HG03095 (cell line): Measurements from ENCODE around the gene PLK3.
A peak's percentile ranks its signal among the peaks of the same experiment; 100 is the strongest.
"Not testable (repeated sequence)": the region's sequence is repeated elsewhere in the genome, so short reads cannot be mapped to it uniquely, and the experiment has no call there.

Source experiments
- ATAC-seq: cut with Tn5 transposase; IDR thresholded peaks from one replicate; pipeline ENCODE4 v1.9.1; 2021; ENCODE audit warnings: moderate library complexity; ENCODE audit not compliant: unreplicated experiment

PLK3 gene

GRCh38 chr1:44799770-44800584 lies at the start of gene PLK3:
TSS of gene PLK3 (plus strand) at chr1:44800377. CDS start at chr1:44800464, 87 bp downstream.
- ATAC-seq: peak; percentile 80

GRCh38 chr1:44757420-44757819 lies 42.8 kb upstream of the PLK3 start:
- no peak for ATAC-seq

DNA sequence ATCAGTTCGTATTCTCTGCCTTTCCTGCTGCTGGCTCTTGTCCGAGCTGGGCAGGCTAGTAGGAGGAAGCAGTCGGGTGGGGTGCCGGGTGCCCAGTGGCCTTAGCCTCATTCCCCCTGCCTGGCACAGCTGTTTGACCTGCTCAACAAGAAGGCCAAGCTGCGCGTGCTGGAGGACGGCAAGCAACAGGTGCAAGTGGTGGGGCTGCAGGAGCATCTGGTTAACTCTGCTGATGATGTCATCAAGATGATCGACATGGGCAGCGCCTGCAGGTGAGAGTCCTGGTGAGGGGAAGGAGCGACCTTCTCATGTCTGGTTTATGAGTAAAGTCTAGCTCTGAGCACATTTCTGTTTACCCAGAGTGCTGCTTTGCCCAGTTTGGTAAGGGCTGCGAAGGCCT lies 41.1 kb upstream of the PLK3 start:
- no peak for ATAC-seq

DNA sequence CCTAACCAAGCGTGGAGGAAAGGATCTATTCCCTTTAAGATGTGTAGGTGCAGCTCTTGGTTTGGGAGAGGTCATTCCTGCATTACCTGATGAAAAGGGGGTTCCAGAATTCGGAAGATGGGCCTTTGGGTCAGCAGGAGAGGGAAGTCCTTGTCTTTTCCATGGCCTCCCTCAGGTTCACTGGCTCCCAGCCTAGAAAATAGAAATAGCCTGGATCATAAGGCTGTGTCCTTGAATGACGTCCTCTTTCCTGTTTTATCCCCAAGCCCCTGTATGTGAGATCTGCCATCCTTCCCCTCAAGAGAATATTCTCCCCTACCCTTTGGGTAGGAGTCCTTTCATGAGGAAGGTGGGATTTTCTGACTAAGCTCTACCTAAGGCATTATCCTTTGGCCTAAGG lies 39.3 kb upstream of the PLK3 start:
- ATAC-seq: no peak

GRCh38 chr1:44766421-44766820 lies 33.8 kb upstream of the PLK3 start:
- ATAC-seq: not testable (repeated sequence)

GRCh38 chr1:44775078-44775929 lies 24.9 kb upstream of the PLK3 start, which contains the start of gene RPS8:
TSS of gene RPS8 (plus strand) at chr1:44775540. CDS start at chr1:44775597, 57 bp downstream.
- ATAC-seq: peak; percentile 74

- ATAC-seq: no peak
Measured at GRCh38 chr1:44775930-44776729, 24.0 kb upstream of the PLK3 start.

GRCh38 chr1:44776730-44777068 lies 23.5 kb upstream of the PLK3 start:
- no peak for ATAC-seq

- ATAC-seq: no peak
Measured at GRCh38 chr1:44777547-44777946, 22.6 kb upstream of the PLK3 start.

GRCh38 chr1:44777969-44778635 lies 22.1 kb upstream of the PLK3 start:
- no peak for ATAC-seq

DNA sequence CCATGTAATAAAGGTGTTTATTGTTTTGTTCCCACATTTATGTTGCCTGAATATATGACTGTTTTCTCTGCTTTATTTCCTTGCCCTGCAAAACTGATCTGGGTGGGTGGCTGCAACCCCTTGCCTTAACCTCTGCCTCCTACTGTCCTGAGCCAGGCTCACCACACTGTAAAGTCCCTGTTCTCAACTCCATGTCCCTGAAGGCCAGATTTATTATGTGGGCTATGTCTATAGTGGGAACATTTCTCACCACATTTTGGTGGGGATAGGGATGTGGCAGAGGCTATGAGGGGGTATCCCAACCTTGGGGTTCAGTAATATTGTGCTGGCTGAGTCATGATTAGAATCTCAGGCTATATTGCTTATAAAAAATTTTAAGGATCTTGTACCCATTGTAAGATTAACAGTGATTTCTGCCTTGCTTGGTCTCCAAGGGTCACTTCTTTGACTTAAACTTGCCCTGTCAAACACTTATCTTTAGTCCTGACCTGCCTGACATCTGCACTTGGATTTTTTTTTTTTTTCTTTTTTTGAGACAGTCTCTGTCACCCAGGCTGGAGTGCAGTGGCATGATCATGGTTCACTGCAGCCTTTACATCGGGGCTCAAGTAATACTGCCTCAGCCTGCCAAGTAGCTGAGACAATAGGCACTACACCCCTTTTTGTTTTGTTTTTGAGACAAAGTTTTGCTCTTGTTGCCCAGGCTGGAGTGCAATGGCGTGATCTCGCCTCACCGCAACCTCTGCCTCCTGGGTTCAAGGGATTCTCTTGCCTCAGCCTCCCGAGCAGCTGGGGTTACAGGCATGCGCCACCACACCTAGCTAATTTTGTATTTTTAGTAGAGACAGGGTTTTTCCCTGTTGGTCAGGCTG lies 21.2 kb upstream of the PLK3 start:
- ATAC-seq: no peak

- no peak for ATAC-seq
Measured at GRCh38 chr1:44780583-44781121, 19.5 kb upstream of the PLK3 start.

DNA sequence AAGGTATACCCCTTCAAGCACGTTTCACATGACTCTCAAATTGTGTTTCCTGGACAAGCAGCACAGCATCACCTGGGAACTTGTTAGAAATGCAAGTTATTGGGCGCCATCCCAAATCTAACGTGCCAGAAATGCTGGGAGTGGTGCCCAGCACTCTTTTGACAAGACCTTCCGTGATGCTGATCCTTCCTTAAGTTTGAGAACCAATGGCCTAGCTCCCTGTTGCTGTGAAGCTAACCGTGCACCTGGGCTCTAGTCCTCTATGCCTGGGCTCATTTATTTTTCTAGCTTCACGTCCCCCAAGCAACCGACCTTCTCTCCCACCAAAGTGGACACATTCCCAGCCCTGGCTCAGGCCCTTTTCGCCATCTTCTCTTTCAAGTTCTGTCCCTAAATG lies 16.5 kb upstream of the PLK3 start:
- ATAC-seq: no peak

- ATAC-seq: no peak
Measured at GRCh38 chr1:44784094-44785028, 15.8 kb upstream of the PLK3 start.

GRCh38 chr1:44785029-44785380 lies 15.2 kb upstream of the PLK3 start:
- ATAC-seq: no peak

DNA sequence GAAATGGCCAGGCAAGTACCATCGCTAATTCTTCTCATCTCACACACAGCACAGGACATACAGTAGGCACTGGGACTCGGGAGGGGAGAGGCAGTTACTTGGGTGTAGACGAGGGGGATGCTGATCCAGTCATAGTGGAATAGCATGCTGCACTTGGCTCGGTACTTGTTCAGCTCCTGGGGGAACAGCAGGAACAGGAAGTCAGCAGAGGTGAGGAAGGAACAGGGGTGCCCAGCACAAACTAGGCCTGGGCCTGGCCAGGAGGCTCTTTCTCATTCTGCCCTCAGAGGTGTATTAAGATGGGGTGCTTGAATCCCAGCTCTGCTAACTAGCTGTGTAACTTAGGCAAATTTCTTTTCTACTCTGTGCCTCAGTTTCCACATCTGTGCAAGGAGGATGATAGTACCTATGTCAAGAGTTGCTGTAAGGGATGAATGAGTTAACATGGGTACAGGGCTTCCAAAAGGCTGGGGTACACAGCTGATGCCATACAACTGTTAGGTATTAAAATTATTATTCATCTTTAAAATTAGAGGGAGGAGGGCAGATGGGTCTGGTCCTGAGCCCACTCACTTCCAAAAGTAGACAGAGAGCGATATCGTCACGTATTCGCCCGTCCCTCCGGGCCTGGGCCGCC lies 14.6 kb upstream of the PLK3 start:
- ATAC-seq: no peak

DNA sequence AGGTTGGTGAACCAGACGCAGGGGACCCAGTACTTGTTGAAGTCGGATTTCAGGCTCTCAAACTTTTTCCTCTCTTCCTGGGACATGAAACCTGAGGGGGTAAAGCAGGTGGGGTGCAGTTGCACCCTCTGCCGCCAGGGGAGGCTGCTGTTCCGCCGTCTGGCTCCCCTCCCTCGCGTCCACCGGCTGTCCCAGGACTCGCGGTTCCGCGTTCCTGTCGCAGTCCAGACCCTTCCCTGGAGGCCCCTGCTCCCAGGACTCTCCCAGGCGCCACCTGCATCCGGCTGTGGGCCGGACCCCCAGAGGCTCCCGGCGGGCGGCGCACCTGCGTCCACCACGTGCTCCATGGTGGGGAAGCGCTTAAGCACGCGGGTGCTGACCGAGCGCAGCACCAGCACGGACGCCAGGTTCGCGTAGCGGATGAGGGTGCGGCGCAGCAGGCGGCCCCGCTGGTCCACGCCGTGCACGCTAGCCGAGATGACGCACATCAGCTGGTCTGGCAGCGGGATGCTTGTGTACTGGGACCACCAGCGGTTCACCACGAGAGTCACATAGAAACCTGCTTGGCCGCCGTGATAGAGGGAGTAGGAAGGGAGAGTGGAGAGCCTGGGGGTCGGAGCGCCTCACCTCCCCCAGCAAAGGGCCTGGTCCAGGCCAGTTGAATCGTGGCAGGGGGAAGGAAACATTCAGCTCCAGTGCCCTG lies 13.9 kb upstream of the PLK3 start:
- ATAC-seq: peak; percentile 48
